GM21528 (cell line): Measurements from ENCODE around the gene C16orf54.
"Not testable (repeated sequence)": the region's sequence is repeated elsewhere in the genome, so short reads cannot be mapped to it uniquely, and the experiment has no call there.

Source experiments
- ATAC-seq: cut with Tn5 transposase; IDR thresholded peaks from one replicate; pipeline ENCODE4 v1.9.1; 2021; ENCODE audit warnings: mild to moderate bottlenecking, moderate library complexity; ENCODE audit not compliant: unreplicated experiment, low FRiP score

C16orf54 gene

DNA sequence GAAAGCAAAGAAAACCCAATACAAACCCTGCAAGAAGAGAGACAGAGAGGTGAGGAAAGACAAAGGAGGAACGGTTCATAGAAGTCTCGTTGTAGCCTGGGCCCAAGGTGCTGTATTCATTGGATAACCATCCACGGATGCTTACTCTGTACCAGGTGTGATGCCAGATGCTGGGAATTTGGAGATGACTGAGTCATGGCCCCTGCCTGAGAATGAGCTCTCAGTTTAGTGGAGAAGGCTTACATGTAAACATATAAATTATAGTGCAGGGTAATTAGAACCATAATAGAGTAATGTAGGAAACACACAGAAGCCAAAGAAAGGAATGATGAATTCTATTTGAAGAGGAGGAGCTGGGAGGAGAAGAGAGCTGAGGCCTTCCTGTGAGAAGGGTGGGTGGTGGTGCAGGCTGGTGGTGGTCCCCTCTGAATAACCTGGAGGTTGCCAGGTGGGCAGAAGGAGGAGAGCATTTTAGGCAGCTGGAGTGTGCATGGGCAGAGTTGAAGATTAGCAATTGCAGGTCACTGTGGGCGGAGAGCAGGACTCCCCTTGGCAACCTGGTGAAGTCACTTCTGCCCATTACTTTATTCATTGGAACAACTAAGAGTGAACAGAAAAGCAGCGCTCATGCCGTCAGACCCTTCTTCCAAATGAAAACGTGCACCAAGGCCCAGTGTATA lies 24.6 kb upstream of the C16orf54 start:
- no peak for ATAC-seq

DNA sequence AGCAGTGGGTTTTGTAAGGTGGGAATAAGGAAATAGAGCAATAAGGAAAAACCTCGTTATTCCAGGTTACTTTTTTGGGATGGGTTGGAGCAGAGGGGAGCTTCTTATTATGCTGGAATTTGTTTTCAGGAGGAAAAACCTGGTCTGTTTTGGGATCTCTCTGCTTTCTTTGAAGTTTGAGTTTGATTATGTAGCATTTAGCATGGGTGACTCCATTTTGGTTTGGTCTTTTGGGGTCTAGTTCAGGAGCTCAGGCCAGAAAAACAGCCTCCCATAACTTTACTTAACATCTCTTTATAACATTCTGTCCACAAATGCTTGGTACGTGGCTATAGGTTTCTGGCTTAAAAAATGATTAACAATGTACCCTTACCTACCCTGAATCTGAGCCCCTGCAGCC lies 23.7 kb upstream of the C16orf54 start:
- ATAC-seq, result no peak

DNA sequence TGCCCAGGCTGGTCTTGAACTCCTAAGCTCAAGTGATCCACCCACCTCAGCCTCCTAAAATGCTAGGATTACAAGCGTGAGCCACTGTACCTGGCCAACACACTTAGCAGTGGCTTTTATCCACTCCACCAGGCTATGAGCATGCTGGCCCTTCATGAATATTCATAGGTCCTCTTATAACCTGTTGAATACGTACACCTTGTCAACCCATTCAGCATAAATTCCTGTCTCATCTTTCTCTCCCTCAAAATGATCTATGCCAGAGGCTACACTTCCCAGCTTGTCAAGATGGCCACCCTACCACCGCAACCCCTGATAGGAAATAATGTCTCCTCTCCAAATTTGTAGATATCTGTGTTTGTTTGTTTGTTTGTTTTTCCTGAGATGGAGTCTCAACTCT lies 21.3 kb upstream of the C16orf54 start:
- no peak for ATAC-seq

DNA sequence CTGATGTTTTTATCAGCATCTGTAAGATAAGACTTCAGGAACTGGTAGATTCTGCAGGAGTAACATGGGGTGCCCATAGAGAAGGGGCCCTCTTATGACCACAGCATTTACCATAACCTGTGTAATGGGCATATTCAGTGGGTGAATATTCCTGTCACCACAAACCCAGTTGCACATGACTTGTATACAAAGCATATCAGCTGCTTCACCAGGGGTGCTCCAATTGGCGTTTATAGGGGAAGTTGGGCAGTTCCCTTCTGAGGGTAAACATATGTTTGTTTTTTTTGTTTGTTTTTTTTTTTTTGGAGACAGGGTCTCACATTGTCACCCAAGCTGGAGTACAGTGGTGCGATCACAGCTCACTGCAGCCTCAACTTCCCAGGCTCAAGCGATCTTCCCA lies 20.8 kb upstream of the C16orf54 start:
- no peak for ATAC-seq

DNA sequence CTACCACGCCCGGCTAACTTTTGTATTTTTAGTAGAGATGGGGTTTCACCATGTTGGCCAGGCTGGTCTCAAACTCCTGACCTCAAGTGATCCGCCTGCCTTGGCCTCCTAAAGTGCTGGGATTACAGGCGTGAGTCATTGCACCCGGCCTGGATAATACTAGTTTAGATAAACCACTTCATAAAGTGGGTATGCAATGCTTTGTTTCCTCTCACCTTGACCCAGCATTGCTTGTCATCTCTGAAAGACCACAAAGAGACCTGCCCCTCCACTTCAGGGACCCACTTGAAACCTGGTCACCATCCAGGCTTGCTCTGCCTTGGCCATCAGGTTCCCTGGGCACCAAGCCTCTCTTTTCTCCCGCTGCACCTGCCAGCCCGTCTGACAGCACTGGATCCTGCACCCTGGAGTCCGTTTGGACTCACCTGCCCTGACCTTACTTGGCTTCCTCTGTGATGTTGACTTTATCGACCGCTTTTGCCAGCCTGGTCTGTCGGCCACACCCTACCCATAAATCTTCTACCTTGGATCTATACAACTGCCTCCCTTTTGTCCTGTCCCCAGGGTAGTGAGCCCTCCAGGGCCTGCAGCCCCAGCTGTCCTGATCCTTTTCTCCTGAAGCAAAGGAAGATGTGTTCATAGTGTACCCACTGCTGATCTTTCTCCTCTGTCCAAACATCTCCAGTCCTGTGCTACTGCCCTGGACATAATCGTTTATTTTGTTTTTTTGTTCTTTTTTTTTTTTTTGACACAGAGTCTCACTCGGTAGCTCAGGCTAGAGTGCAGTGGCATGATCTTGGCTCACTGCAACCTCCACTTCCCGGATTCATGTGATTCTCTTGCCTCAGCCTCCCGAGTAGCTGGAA lies 19.6 kb upstream of the C16orf54 start:
- ATAC-seq, result no peak

DNA sequence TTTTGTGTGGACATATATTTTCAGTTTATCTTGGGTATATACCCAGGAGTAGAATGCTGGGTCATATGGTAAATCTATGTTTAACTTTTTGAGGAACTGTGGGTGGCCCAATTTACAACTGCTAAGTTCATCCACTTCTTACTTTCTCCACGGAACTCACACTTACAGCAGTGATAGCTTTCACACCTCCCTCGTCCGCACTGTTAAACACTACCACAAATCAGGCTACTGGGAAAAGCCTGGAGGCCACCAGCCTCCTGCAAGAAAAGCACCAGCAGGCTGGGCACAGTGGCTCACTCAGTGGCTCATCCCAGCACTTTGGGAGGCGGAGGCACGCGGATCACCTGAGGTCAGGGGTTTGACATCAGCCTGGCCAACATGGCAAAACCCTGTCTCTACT lies 17.5 kb upstream of the C16orf54 start:
- no peak for ATAC-seq

DNA sequence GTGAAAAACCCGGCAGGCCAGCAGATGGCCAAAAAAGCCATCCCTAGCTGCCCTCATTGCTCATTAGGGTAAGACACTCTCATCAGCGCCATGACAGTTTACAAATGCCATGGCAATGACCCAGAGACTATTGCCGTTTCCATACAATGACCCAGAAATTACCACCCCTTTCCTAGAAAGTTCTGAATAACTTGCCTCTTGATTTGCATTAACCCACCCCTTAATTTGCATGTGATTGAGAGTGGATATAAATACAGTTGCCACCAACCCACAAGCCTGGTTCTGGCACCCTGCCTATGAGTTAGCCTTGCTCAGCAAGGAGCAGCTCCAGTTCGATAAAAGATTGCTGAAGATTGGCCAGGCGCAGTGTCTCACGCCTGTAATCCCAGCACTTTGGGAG lies 16.1 kb upstream of the C16orf54 start:
- no peak for ATAC-seq

DNA sequence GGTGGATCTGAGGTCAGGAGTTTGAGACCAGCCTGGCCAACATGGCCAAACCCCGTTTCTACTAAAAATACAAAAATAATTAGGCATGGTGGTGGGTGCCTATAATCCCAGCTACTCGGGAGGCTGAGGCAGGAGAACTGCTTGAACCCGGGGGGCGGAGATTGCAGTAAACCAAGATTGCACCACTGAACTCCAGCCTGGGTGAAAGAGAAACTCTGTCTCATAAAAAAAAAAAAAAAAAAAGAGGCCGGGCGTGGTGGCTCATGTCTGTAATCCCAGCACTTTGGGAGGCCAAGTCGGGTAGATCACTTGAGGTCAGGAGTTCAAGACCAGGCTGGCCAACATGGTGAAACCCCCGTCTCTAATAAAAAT lies 15.5 kb upstream of the C16orf54 start:
- ATAC-seq, result not testable (repeated sequence)

DNA sequence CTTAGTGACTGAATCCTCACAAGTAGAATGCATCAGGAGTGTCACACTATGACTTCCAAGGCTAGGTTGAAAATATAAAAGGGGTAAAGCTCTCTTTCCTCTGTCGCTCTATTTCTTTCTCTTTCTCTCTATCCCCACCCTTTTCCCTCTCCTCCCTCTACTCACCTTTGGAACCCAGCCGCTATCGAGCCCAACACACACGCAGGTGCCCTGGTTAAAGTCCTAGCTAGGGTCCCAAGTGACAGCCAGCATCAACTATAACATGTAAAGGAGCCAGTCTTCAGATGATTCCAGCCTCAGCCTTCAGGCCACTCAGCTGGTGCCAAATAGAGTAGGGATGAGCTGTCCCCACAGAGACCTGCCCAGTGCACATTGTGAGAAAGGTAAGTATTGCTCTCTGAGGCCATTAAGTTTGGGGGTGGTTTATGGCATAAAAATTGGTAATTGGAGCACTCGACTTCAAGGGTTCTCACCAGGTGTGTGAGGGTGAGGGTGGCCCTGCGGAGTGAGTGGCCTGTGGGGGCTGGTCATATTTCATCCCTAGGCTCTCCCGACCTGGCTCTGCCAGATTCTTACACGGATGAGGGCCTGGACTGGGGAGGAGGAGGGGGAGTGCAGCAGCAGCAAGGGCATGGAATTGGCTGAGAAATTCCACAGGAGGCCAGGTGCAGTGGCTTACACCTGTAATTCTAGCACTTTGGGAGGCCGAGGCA lies 14.9 kb upstream of the C16orf54 start:
- no peak for ATAC-seq

DNA sequence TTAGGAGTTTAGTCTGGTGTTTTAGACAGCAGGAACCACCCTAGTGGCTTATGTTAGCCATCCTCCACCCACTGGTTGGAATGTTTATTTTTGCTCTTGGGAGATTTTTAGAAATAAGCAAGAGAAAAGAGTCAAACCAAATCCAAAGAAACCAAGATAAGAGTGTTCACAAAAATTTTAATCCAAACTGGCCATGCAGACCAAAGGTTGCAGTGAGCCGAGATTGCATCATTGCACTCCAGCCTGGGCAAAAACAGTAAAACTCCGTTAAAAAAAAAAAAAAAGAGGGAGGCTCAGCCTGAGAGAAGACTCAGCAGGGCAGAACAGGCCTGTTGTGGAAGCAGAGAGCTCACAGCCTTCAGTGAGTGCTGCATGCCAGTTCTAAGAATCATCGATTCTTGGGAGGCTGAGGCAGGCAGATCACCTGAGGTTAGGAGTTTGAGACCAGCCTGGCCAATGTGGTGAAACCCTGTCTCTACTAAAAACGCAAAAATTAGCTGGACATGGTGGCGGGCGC lies 12.2 kb upstream of the C16orf54 start:
- no peak for ATAC-seq

DNA sequence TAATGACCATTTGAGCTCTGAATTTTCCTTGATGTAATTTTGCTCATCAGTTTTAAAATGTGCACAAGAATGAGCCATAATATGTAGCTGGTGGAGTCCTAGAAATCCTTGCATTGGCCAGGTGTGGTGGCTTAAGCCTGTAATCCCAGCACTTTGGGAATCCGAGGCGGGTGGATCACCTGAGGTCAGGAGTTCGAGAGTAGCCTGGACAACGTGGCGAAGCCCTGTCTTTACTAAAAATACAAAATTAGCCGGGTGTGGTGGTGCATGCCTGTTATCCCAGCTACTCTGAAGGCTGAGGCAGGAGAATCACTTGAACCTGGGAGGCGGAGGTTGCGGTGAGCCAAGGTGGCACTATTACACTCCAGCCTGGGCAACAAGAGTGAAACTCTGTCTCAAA lies 11.3 kb upstream of the C16orf54 start:
- not testable (repeated sequence) for ATAC-seq

DNA sequence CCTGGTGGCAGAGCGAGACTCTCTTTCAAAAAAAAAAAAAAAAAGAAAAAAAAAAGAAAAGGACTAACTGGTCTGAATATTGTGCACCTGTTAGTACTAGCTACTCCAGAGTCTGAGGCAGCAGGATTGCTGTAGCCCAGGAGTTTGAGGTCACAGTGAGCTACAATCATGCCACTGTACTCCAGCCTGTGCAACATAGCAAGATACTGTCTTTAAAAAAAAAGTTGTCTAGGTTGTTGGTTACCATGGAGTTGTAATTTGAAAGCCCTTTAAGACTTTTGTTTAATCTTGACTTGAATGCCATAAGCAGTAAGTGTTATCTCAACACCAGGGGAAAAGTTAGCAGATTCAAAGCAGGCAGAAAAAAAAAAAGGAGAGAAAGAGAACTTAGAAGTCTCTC lies 10.9 kb upstream of the C16orf54 start:
- ATAC-seq, result no peak

DNA sequence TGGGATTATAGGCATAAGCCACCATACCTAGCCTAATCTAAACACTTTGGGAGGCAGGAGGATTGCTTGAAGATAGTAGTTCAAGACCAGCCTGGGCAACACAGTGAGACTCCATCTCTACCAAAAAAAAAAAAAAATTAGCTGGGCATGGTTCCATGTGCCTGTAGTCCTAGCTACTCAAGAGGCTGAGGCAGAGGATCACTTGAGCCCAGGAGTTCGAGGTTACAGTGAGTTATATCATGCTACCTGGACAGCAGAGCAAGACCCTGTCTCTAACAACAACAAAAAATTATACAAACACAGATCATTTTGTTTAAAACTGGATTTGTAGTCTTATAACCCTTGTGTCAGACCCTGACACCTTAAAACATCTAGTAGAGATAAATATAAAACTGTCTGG lies 7.7 kb upstream of the C16orf54 start:
- no peak for ATAC-seq

DNA sequence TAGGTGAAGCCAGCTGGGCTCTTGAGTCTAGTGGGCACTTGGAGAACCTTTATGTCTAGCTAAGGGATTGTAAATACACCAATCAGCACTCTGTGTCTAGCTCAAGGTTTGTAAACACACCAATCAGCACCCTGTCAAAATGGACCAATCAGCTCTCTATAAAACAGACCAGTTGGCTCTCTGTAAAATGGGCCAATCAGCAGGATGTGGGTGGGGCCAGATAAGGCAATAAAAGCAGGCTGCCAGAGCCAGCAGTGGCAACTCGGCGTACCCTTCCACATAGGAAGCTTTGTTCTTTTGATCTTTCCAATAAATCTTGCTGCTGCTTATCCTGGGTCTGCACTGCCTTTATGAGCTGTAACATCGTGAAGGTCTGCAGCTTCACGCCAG lies 3.0 kb upstream of the C16orf54 start:
- ATAC-seq, result not testable (repeated sequence)

DNA sequence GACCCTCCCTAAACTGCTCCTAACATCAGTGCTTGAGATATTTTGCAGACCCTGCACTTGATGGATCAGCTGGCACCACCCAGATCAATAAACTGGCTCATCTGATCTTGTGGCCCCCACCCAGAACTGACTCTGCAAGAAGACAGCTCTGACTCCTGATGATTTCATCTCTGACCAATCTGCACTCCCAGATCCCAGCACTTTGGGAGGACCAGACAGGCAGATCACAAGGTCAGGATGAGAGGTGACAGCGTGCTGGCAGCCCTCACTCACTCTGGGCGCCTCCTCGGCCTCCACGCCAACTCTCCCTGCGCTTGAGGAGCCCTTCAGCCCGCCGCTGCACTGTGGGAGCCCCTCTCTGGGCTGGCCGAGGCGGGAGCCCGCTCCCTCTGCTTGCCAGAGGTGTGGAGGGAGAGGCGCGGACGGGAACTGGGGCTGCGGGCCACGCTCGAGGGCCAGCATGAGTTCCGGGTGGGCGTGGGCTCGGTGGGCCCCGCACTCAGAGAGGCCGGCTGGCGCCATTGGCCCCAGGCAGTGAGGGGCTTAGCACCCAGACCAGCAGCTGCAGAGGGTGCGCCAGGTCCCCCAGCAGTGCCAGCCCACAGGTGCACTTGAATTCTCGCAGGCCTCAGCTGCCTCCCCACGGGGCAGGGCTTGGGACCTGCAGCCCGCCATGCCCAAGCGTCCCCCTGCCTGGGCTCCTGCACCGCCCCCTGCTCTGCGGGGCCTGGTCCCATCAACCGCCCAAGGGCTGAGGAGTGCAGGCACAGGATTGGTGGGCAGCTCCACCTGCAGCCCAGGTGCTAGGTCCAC lies 2.4 kb upstream of the C16orf54 start:
- no peak for ATAC-seq

DNA sequence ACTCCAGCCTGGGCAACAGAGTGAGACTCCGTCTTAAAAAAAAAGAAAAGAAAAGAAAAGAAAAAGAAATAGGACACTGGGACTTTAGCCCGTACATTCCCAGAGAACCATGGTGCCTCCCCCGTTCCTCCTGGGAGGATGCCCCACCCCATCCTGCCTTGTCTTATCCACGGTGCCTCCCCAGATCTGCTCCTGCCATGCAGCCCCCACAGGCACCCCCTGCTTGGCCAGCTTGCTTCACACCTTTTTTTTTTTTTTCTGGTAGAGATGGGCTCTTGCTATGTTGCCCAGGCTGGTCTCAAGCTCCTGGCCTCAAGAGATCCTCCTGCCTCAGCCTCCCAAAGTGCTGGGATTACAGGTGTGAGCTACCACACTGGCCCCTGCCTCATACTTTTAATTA lies 728 bp upstream of the C16orf54 start:
- ATAC-seq, result not testable (repeated sequence)

DNA sequence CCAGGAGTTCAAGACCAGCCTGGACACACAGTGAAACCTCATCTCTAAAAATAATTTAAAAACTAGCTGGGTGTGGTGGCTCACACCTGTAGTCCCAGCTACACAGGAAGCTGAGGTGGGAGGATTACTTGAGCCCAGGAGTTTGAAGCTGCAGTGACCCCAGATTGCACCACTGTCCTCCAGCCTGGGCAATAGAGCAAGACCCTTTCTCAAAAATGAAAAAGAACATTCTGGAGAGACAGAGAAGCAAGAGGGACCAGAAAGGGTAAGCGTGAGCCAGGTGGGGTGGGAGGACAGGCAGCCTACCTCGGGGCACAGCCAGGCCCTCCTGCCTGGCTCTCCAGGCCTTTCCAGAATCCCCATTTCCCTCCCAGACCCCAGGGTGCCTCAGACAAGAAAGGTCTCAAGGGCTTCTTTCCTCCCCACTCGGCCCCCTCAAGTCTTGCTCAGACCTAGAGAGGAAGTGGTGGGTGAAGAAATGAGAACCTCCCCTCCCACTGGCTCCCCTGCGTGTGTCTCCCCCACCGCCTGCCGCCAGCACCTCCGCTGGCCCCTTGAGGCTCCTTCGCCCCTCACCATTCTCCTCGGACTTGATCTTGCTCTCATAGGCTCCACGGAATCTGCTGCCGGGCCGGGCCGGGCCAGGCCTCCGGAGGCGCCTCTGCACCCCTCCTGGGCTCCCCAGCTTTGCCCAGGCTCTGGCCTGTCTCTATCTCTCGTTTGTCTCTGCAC lies 503 bp downstream of the C16orf54 start:
- peak; percentile 43 for ATAC-seq

DNA sequence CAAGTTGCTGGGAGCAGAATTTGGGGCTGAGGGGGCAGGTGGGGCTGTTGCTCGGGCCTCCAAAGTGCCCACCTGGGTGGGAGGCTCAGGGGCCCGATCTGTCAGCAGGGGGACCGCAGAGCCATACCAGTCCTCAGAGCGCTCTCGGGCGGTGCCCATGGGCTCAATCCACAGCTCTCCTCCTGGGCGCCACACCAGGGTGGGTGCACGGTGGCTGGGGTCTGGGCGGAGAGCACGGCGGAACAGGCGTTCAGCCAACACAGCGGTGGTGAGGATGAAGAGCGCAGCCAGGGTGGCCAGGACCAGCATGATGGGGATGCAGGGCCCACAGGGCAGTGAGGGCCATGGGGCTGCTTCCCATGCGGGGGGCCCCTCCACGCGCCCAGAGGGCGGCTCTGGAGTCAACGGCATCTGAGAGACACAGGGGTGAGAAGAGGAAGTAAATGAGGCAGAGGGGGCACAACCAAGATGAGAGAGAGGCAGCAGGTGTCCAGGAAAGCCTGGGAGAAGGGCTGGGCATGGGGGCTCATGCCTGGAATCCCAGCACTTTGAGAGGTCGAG lies 1.2 kb downstream of the C16orf54 start:
- ATAC-seq, result no peak

DNA sequence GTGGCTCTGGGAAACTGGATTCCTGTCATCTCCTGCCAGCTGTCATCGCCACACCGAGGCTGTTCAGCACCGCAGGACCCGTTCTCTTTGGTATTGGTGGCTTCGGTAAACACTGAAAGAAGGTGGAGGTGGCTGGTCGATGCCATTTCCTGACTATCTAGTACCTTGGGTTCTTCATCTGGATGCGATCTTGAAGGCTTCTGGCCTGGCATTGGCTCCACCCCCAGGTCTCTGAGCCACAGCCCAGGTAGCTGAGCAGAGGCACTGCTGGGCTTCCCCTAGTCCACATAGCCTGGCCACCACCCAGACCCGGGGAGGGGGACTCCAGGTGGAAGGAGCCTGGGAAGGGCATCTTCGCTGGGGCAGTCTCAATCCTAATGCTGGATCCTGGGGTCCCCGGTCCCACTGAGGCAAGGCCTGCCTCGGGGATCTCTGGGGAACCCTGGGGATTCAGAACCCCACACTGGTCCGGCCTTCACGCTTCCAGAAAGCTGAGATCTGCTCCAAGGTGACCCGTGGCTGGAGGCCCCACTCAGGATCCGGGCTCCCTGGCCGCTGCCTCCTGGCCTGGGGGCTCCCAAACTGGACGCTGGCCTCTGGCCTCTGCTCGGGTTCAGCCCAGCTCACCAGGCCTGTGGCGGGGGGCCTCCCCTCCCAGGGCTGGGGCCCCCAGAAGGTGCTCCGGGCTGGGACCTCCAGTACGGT lies 1.8 kb downstream of the C16orf54 start:
- ATAC-seq, result no peak
